ENCODE data around the gene MED15. TPM values are rescaled to one million over a fixed set of nuclear protein-coding genes. Genes with fewer than 3 reads are reported as not detected.

The MED15 gene
- total RNA-seq, 4 donors from 2014 or later = 35.1 to 88.9 (median 49.9) TPM

DNA sequence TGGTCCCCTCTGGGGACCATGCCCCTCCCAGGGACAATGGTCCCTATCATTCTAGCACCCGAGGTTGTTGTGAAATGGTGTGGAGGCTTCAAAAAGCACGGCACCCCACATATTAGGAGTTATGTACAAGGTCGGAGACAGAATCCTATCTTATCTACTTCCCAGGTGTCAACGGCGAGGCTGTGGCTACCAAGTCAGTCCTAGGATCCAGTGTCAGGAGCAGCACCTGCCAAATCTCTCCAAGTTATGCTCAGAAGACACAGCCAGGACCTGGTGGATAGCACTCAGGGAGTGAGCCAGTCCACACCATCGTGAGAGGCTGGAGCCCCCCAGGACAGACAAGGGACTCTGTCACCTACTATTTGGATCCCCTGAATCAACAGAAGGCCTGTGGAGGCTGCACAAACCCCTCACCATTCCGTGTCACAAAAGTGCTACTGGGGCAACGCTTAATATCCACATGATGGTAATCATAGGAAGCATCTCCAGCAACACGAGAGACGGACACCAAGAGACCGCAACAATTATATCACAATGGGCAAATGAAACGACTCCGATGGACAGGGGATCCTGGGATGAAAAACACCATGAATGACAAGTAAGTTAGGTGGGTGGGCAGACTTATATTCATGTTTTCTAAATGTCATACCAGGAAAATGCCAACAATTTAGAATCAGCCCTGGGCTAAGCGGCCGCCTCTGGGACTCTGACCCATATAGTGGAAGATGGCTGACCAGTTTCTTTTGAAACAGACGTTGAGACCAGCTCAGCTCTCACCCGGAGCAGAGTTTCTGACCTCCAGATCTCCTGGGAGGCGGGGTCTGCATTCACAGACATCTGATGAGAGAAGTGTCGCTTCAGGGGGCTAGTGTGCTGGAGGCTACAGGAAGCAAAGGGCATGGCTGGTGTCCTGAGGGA is 108.4 kb downstream of the MED15 start:
- TF ChIP-seq, protein P1, sequence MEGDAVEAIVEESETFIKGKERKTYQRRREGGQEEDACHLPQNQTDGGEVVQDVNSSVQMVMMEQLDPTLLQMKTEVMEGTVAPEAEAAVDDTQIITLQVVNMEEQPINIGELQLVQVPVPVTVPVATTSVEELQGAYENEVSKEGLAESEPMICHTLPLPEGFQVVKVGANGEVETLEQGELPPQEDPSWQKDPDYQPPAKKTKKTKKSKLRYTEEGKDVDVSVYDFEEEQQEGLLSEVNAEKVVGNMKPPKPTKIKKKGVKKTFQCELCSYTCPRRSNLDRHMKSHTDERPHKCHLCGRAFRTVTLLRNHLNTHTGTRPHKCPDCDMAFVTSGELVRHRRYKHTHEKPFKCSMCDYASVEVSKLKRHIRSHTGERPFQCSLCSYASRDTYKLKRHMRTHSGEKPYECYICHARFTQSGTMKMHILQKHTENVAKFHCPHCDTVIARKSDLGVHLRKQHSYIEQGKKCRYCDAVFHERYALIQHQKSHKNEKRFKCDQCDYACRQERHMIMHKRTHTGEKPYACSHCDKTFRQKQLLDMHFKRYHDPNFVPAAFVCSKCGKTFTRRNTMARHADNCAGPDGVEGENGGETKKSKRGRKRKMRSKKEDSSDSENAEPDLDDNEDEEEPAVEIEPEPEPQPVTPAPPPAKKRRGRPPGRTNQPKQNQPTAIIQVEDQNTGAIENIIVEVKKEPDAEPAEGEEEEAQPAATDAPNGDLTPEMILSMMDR (IDR thresholded peaks at IDR 0.05; ENCODE audit: low read depth) = no peak

GRCh38 chr22:20616451-20617043 is 109.1 kb downstream of the MED15 start:
- TF ChIP-seq, protein P1 (IDR thresholded peaks at IDR 0.05; ENCODE audit: low read depth) = no peak

DNA sequence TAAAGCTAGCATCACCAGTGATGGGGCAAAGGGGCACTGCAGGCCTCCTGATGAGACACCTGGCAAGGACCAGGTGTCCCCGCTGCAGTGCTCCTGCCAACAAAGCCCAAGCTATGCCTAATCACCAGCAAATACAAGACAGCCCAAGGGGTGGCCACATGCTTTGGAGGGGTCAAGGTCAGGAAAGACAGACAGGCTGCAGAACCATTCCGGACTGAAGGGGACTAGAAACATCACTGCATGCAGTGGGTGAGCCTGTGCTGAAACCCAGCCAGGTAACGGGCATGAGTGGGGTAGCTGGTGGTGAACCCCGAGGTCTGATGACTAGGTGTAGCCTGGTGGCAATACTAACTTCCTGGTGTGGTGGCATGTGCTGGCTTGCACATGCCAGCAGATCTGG is 111.1 kb downstream of the MED15 start:
- TF ChIP-seq, protein P1 (IDR thresholded peaks at IDR 0.05; ENCODE audit: low read depth) = no peak

DNA sequence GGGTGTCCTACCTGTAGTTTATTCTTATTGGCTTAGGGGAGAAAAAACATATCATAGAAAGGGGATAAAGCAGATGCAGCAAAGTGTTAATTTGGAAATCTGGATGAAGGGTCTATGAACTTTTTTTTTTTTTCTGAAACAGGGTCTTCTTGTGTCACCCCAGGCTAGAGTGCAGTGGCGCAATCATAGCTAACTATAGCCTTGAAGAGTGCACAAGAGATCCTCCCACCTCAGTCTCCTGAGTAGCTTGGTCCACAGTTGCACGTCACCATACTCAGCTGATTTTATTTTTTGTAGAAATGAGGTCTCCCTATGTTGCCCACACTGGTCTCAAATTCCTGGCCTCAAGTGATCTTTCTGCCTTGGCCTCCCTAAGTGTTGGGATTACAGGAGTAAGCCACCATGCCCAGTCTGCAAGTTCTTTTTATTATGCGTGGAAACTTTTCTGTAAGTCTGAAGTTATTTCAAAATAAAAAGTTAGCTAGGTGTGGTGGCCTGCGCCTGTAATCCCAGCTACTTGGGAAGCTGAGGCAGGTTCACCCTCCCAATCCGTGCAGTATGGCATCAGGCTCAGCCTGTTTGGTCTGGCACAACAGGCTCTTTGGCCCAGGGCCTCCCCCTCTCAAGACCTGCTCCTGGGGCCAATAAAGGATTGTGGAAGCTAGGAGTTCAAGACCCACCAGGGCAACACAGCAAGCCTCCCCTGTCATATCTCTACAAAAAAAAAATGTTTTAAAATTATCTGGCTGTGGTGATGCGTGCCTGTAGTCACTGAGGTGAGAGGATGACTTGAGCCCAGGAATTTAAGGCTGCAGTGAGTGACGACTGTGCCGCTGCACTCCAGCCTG is 111.9 kb downstream of the MED15 start:
- TF ChIP-seq, protein P1 (IDR thresholded peaks at IDR 0.05; ENCODE audit: low read depth) = no peak

DNA sequence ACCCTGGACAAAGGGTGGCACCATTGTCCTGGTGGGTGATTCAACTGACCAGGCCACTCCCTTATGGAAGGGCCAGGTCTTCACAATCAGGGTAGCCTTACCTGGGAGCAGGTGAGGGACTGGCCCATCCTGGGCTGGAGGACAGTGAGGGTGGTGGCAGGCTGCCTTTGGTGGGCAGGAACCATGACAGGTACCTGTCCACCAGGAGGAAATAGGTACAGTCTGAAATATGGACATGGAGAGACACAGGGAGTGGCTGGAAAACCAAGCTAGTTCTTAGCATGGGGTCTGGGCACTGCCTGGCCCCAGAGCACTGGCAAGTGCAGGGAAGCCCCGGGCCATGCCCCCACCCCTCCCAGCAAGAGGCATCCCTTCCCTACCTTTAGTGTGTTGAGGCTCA is 113.8 kb downstream of the MED15 start:
- TF ChIP-seq, protein P1 (IDR thresholded peaks at IDR 0.05; ENCODE audit: low read depth) = no peak

- TF ChIP-seq, protein P1 (IDR thresholded peaks at IDR 0.05; ENCODE audit: low read depth) = no peak
These were observed 115.4 kb downstream of the MED15 start for GRCh38 chr22:20622650-20623339.
